ENCODE measurements around the gene TPR.

Gene TPR

DNA sequence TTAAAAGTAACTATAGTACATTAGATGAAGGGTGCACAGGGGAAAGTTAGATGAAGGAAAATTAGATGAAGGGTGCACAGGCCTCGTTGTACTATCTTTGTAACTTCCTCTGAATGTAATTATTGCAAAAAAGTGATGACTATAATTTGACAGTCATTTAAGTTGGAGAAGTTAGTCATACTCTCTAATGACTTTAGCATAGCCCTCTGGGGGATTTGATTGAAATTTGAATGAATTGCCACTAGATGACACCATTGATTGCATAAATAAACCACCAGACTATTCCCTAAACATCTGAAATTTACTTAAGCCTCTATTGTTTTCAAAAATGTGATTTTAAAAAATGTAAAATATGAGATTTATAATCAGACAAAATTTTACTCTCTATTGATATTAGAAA lies 102.6 kb downstream of the TPR start:
- H3K27me3 ChIP-seq (replicated peaks in 2 of 5; ENCODE audit: control insufficient read depth in 4 of 5, insufficient read depth in 5 of 5, low read length in 4 of 5) = no peaks in the 10 kb centered on the region
- ChIA-PET POLR2A (no interaction called here), CTCF (no interaction called here)
- H3K27ac ChIP-seq (ENCODE audit: insufficient read depth in 1 of 2, low read depth in 1 of 2, low read length in 2 of 2, poor library complexity in 1 of 2, severe bottlenecking in 2 of 2) = no peak overlapping the region
- no peak overlapping the region for H3K4me3 ChIP-seq (ENCODE audit: control insufficient read depth in 1 of 7, extremely low read depth in 1 of 7, insufficient read depth in 4 of 7, low read depth in 2 of 7, low read length in 6 of 7)
- H3K9me3 ChIP-seq (ENCODE audit: control extremely low read depth in 1 of 5, control insufficient read depth in 4 of 5, insufficient read depth in 2 of 5, low read depth in 1 of 5, low read length in 4 of 5) = no peaks in the 10 kb centered on the region
- no peaks in the 10 kb centered on the region for H3K4me1 ChIP-seq (ENCODE audit: control extremely low read depth in 1 of 4, control insufficient read depth in 4 of 4, insufficient read depth in 4 of 4, low read length in 3 of 4)
- WGBS (ENCODE audit: insufficient coverage) = no CpG with 5 or more reads among the region's 1 CpG
- DNase-seq = peak in 2 of 3 donors; percentile 16 to 21
- no peaks in the 10 kb centered on the region for H3K36me3 ChIP-seq (ENCODE audit: control insufficient read depth in 4 of 4, insufficient read depth in 4 of 4, low read length in 3 of 4)

DNA sequence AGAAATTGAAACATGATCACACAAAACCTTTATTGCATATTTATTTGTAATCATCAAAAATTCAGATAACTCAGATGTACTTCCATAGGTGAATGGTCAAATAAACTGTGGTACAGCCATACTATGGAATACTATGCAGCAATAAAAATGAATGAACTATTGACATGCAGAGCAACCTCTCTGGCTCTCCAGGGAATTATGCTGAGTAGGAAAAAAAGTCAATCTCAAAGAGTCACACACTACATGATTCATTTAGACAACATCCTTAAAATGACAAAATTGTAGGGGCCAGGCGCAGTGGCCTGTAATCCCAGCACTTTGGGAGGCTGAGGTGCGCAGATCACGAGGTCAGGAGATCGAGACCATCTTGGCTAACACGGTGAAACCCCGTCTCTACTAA lies 104.0 kb downstream of the TPR start:
- POLR2A ChIA-PET = no interaction called here
- H3K27ac ChIP-seq (ENCODE audit: insufficient read depth in 1 of 2, low read depth in 1 of 2, low read length in 2 of 2, poor library complexity in 1 of 2, severe bottlenecking in 2 of 2) = no peak overlapping the region
- no peak for DNase-seq
- H3K36me3 ChIP-seq (ENCODE audit: control insufficient read depth in 4 of 4, insufficient read depth in 4 of 4, low read length in 3 of 4) = no peaks in the 10 kb centered on the region
- no peaks in the 10 kb centered on the region for H3K9me3 ChIP-seq (ENCODE audit: control extremely low read depth in 1 of 5, control insufficient read depth in 4 of 5, insufficient read depth in 2 of 5, low read depth in 1 of 5, low read length in 4 of 5)
- CTCF ChIA-PET = no interaction called here
- 97% methylated on average over 4 of the region's 6 CpGs for WGBS (ENCODE audit: insufficient coverage)
- H3K4me3 ChIP-seq (ENCODE audit: control insufficient read depth in 1 of 7, extremely low read depth in 1 of 7, insufficient read depth in 4 of 7, low read depth in 2 of 7, low read length in 6 of 7) = no peak overlapping the region
- H3K4me1 ChIP-seq (ENCODE audit: control extremely low read depth in 1 of 4, control insufficient read depth in 4 of 4, insufficient read depth in 4 of 4, low read length in 3 of 4) = no peaks in the 10 kb centered on the region
- H3K27me3 ChIP-seq (replicated peaks in 2 of 5; ENCODE audit: control insufficient read depth in 4 of 5, insufficient read depth in 5 of 5, low read length in 4 of 5) = no peaks in the 10 kb centered on the region

Measured in common myeloid progenitor, CD34-positive (primary cell).